Vagina (tissue), 2 donors: Measurements from ENCODE around the gene SEC16A. TPM values are rescaled to one million over a fixed set of nuclear protein-coding genes. Genes with fewer than 3 reads are reported as not detected.

Experiments
- DNase-seq, 2 donors: peaks; one replicate each; pipeline ENCODE4 v3.0.0-alpha.2; 2017; ENCODE audit errors: extremely low spot score in 2 of 2
- H3K27ac ChIP-seq: fragments of 200-600 bp; sonication (generic); one replicate; pipeline ENCODE4 v1.5.1; 2019
- H3K27me3 ChIP-seq: fragments of 200-600 bp; sonication (generic); one replicate; pipeline ENCODE4 v1.5.1; 2019
- H3K36me3 ChIP-seq, 2 donors: fragments of 200-600 bp; sonication (generic); one replicate each; pipeline ENCODE4 v1.5.1; 2017 to 2019
- H3K4me1 ChIP-seq: fragments of 200-600 bp; sonication (generic); one replicate; pipeline ENCODE4 v1.5.1; 2019
- H3K4me3 ChIP-seq, 2 donors: fragments of 200-600 bp; sonication (generic); 1 replicate in 1 of 2; 2 replicates in 1 of 2; pipeline ENCODE4 v1.5.1; 2016 to 2019
- H3K9me3 ChIP-seq: fragments of 200-600 bp; sonication (generic); one replicate; pipeline ENCODE4 v1.5.1; 2019
- CTCF ChIP-seq, 3 experiments: fragments of 450-650 bp in 2 of 3; fragments of 200-600 bp in 1 of 3; sonication (generic) in 1 of 3; IDR thresholded peaks; one replicate each; pipeline ENCODE4 v1.5.1; 2017 to 2019; ENCODE audit warnings: antibody characterized with exemption in 3 of 3, mild to moderate bottlenecking in 2 of 3, moderate library complexity in 2 of 3
- POLR2A ChIP-seq, 2 donors: fragments of 450-650 bp; IDR thresholded peaks; one replicate each; pipeline ENCODE4 v1.6.1; 2017; ENCODE audit warnings: antibody characterized with exemption in 2 of 2, mild to moderate bottlenecking in 2 of 2, moderate library complexity in 2 of 2
- POLR2AphosphoS5 ChIP-seq, 2 donors: sonication (generic); formaldehyde crosslinking; IDR thresholded peaks; one replicate each; pipeline ENCODE4 v1.9.0; 2017; ENCODE audit warnings: antibody characterized with exemption in 2 of 2, mild to moderate bottlenecking in 2 of 2, low read depth in 1 of 2; ENCODE audit not compliant: insufficient read depth in 1 of 2
- intact Hi-C: fragments of 100-400 bp; cut with DNase I; formaldehyde crosslinking; loops from one replicate; pipeline ENCODE4 v1.15.1; 2023
- total RNA-seq: library from RNA; depleted of rRNA; stranded (reverse); fragments of >200 nt; gene quantifications from one replicate; pipeline ENCODE4 v1.2.3, GENCODE V29; 2016

SEC16A gene
- total RNA-seq, 1 donor from 2014 or later: 52.3 TPM

GRCh38 chr9:136486823-136487620 lies 4.2 kb upstream of the SEC16A start:
- TF ChIP-seq CTCF (IDR thresholded peaks at IDR 0.05): no peak
- TF ChIP-seq POLR2A (IDR thresholded peaks at IDR 0.05): no peak
- no peak for TF ChIP-seq POLR2AphosphoS5 (IDR thresholded peaks at IDR 0.05; ENCODE audit: insufficient read depth in 1 of 2, low read depth in 1 of 2)
- Histone ChIP-seq H3K27ac (no peak overlapping the region), H3K4me1 (peaks cover 20% of the 10 kb centered on the region), H3K4me3 (no peak overlapping the region), H3K27me3 (no peaks in the 10 kb centered on the region), H3K36me3 (no peaks in the 10 kb centered on the region), H3K9me3 (no peaks in the 10 kb centered on the region)
- intact Hi-C loops: no loop called here
- DNase-seq: no peak

- no peak for TF ChIP-seq POLR2AphosphoS5 (IDR thresholded peaks at IDR 0.05; ENCODE audit: insufficient read depth in 1 of 2, low read depth in 1 of 2)
- TF ChIP-seq CTCF (IDR thresholded peaks at IDR 0.05): no peak
- no peak for TF ChIP-seq POLR2A (IDR thresholded peaks at IDR 0.05)
- H3K27ac ChIP-seq: no peak overlapping the region
- DNase-seq: no peak
- intact Hi-C loops: no loop called here
- no peaks in the 10 kb centered on the region for H3K36me3 ChIP-seq
- no peaks in the 10 kb centered on the region for H3K27me3 ChIP-seq
- peaks cover 29% of the 10 kb centered on the region for H3K4me1 ChIP-seq
- no peaks in the 10 kb centered on the region for H3K9me3 ChIP-seq
- H3K4me3 ChIP-seq: no peak overlapping the region
These were observed 3.3 kb upstream of the SEC16A start for GRCh38 chr9:136486131-136486530.

- Histone ChIP-seq H3K27me3 (no peaks in the 10 kb centered on the region), H3K36me3 (no peaks in the 10 kb centered on the region), H3K4me3 (no peak overlapping the region), H3K27ac (peak overlapping the region; percentile 96), H3K4me1 (peaks cover 31% of the 10 kb centered on the region), H3K9me3 (no peaks in the 10 kb centered on the region)
- intact Hi-C loops: no loop called here
- DNase-seq: no peak
- TF ChIP-seq POLR2A (IDR thresholded peaks at IDR 0.05) (no peak), CTCF (IDR thresholded peaks at IDR 0.05) (peak; percentile 75 to 86 (median 81))
These were observed 2.5 kb upstream of the SEC16A start for GRCh38 chr9:136485049-136486045.

- intact Hi-C loops: no loop called here
- Histone ChIP-seq H3K36me3 (no peaks in the 10 kb centered on the region), H3K27ac (peak overlapping the region; percentile 96), H3K27me3 (no peaks in the 10 kb centered on the region), H3K9me3 (no peaks in the 10 kb centered on the region), H3K4me1 (peaks cover 31% of the 10 kb centered on the region), H3K4me3 (peak overlapping the region; percentile 47 to 96)
- peak in 1 of 2 donors; percentile 11 for TF ChIP-seq POLR2AphosphoS5 (IDR thresholded peaks at IDR 0.05; ENCODE audit: insufficient read depth in 1 of 2, low read depth in 1 of 2)
- no peak for TF ChIP-seq CTCF (IDR thresholded peaks at IDR 0.05)
- no peak for DNase-seq
These were observed 1.6 kb upstream of the SEC16A start for GRCh38 chr9:136484153-136485048.
